SIG-M5 treated with dmso at 0.1 percent for 504 hours (cell line): ENCODE results near the gene RANBP10.
A peak's percentile ranks its signal among the peaks of the same experiment; 100 is the strongest.

Source experiments
- DNase-seq: peaks from one replicate; lab custom pipeline; 2025; ENCODE audit not compliant: unreplicated experiment; lab: John Stamatoyannopoulos, UW

RANBP10 gene

GRCh38 chr16:67828651-67829050 lies 22.3 kb upstream of the RANBP10 start:
- no peak for DNase-seq

- DNase-seq, result no peak
Observed at GRCh38 chr16:67825906-67826305, 19.5 kb upstream of the RANBP10 start.

GRCh38 chr16:67825119-67825518 lies 18.8 kb upstream of the RANBP10 start:
- no peak for DNase-seq

- DNase-seq, result no peak
Observed at GRCh38 chr16:67822511-67822910, 16.2 kb upstream of the RANBP10 start.

- no peak for DNase-seq
Observed at GRCh38 chr16:67820608-67821259, 14.4 kb upstream of the RANBP10 start.

- no peak for DNase-seq
Observed at GRCh38 chr16:67814567-67814966, 8.2 kb upstream of the RANBP10 start.

GRCh38 chr16:67811899-67812298 lies 5.5 kb upstream of the RANBP10 start:
- DNase-seq, result no peak

- DNase-seq, result no peak
Observed at GRCh38 chr16:67807148-67807682, 855 bp upstream of the RANBP10 start.

- DNase-seq, result peak; percentile 11
Observed at GRCh38 chr16:67805718-67806427, 487 bp downstream of the RANBP10 start.

GRCh38 chr16:67804853-67805542 lies 1.4 kb downstream of the RANBP10 start:
- no peak for DNase-seq

- DNase-seq, result peak; percentile 41
Observed at GRCh38 chr16:67803894-67804293, 2.5 kb downstream of the RANBP10 start.

GRCh38 chr16:67801883-67802282 lies 4.5 kb downstream of the RANBP10 start:
- no peak for DNase-seq

GRCh38 chr16:67801241-67801640 lies 5.1 kb downstream of the RANBP10 start:
- DNase-seq, result no peak

- DNase-seq, result peak; percentile 7
Observed at GRCh38 chr16:67800338-67800926, 5.9 kb downstream of the RANBP10 start.

- no peak for DNase-seq
Observed at GRCh38 chr16:67796099-67796718, 10.2 kb downstream of the RANBP10 start.

GRCh38 chr16:67790071-67790470 lies 16.3 kb downstream of the RANBP10 start:
- no peak for DNase-seq

GRCh38 chr16:67786491-67786890 lies 19.9 kb downstream of the RANBP10 start:
- DNase-seq, result no peak

- DNase-seq, result no peak
Observed at GRCh38 chr16:67783353-67783725, 23.0 kb downstream of the RANBP10 start.

GRCh38 chr16:67782567-67783352 lies 23.6 kb downstream of the RANBP10 start:
- no peak for DNase-seq

GRCh38 chr16:67781565-67781921 lies 24.8 kb downstream of the RANBP10 start:
- no peak for DNase-seq
